Right ventricle myocardium superior (tissue), 1 donor: Measurements from ENCODE around the gene UBASH3B. TPM values are rescaled to one million over a fixed set of nuclear protein-coding genes. Genes with fewer than 3 reads are reported as not detected.

Experiments used
- ATAC-seq: fragments of 200-7000 bp; cut with Tn5 transposase; one replicate; pipeline ENCODE4 v1.9.1; 2020; ENCODE audit warnings: mild to moderate bottlenecking; ENCODE audit not compliant: poor library complexity
- DNase-seq: peaks from one replicate; pipeline ENCODE4 v3.0.0-alpha.2; 2020
- intact Hi-C: fragments of 100-400 bp; cut with DNase I; formaldehyde crosslinking; loops from one replicate; pipeline ENCODE4 v1.11.2; 2022
- total RNA-seq: library from RNA; stranded (reverse); fragmentation: NEBNext Ultra II Directional; extraction: Animal tissue kit (Norgen Biotek cat#: 25700); gene quantifications from one replicate; pipeline ENCODE4 v1.2.1, GENCODE V29; 2021
- donor health status: DM: no; HTN: yes; CAD: no; lungs with severe emphysema.

UBASH3B gene
- total RNA-seq, 1 donor from 2014 or later = 2.5 TPM

GRCh38 chr11:122698392-122698791 is 42.9 kb downstream of the UBASH3B start:
- no peak for DNase-seq
- no peak for ATAC-seq
- intact Hi-C loops = no loop called here

GRCh38 chr11:122700666-122701065 is 45.1 kb downstream of the UBASH3B start:
- intact Hi-C loops = no loop called here
- ATAC-seq (no peak), DNase-seq (no peak)

GRCh38 chr11:122701143-122701542 is 45.6 kb downstream of the UBASH3B start:
- DNase-seq (no peak), ATAC-seq (no peak)
- intact Hi-C loops = no loop called here

- intact Hi-C loops = no loop called here
- ATAC-seq (no peak), DNase-seq (no peak)
These were observed 48.2 kb downstream of the UBASH3B start for GRCh38 chr11:122703541-122704272.

DNA sequence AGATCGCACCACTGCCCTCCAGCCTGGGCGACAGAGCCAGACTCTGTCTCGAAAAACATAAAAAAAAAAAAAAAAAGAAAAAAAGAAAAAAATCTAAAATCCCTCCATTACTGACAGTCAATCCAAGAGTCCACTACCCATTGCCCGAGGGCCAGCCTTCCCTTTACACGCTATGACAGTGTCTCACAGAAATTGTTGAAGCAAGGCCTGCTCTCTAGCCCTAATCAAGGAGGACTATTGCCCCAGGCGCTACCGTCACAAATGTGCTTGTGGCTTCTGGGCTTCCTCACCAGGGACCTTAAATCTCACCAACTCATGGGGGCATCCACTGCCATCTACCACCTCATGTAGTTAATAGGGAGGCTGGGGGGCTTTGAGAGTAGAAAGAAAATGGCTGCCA is 49.9 kb downstream of the UBASH3B start:
- intact Hi-C loops = no loop called here
- no peak for DNase-seq
- no peak for ATAC-seq

DNA sequence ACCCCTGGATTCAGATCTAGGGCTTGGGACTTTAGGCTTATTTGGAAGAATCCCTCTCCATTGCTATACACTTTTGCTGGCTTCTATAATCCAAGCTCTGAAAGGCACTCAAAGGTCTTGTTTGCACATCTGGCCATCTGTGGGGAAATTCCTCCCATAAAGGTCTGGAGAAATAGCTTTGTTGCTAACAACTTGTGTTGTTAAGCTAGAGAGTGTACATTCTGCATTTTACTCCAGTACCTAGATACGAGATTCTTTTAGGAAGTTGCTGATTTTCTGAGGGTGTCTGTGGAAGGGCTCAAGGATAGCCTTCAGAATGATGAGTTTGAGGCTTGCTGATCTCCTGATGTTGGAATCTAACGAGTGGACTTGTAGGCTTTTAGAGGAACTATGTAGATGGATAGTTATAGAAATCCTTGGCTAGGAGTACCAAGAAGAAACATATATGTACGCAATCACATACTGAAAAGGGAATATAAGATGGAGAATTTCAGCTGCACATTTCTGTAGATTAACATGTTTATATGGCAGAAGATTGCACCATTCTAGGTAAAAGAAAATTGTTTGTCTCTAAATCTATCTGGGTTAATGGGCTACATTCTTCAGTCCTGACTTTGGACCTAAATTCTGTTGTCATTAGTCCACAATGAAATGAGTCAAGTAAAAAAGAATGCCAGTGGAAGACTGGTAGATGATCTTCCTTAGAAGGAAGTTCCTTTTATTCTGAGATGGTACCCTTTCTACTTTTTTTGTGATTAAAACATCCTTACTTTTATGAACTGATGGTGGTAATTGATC is 51.0 kb downstream of the UBASH3B start:
- intact Hi-C loops = no loop called here
- ATAC-seq (no peak), DNase-seq (no peak)

DNA sequence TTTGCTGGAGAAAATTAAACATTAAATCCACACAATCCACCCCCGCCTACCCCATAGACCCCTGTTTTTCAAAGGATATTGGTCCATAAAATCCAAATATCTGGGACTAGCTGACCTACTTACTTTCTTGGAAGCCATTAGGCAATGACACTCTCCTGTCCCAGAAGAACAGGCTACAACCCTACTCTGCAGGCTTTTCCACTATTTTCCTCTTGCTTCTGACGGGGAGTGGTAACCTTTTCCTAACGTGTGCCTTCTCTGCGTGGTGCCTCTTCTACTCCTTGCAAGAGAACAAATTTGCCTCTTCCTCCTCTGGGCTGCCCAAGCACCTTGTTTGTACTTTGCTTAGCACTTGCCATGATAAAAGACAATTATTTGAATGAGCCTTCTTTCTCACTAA is 51.6 kb downstream of the UBASH3B start:
- ATAC-seq (no peak), DNase-seq (no peak)
- intact Hi-C loops = no loop called here

GRCh38 chr11:122707901-122708300 is 52.4 kb downstream of the UBASH3B start:
- ATAC-seq (no peak), DNase-seq (no peak)
- intact Hi-C loops = no loop called here

- ATAC-seq (no peak), DNase-seq (no peak)
- intact Hi-C loops = no loop called here
These were observed 53.7 kb downstream of the UBASH3B start for GRCh38 chr11:122709039-122709760.

- intact Hi-C loops = no loop called here
- no peak for ATAC-seq
- DNase-seq = no peak
These were observed 55.8 kb downstream of the UBASH3B start for GRCh38 chr11:122711362-122711761.

GRCh38 chr11:122711831-122712381 is 56.4 kb downstream of the UBASH3B start:
- DNase-seq (no peak), ATAC-seq (no peak)
- intact Hi-C loops = no loop called here

GRCh38 chr11:122714004-122714403 is 58.5 kb downstream of the UBASH3B start:
- ATAC-seq = no peak
- intact Hi-C loops = no loop called here
- no peak for DNase-seq

- intact Hi-C loops = no loop called here
- ATAC-seq = peak; percentile 43
- DNase-seq = no peak
These were observed 59.0 kb downstream of the UBASH3B start for GRCh38 chr11:122714484-122714883.

DNA sequence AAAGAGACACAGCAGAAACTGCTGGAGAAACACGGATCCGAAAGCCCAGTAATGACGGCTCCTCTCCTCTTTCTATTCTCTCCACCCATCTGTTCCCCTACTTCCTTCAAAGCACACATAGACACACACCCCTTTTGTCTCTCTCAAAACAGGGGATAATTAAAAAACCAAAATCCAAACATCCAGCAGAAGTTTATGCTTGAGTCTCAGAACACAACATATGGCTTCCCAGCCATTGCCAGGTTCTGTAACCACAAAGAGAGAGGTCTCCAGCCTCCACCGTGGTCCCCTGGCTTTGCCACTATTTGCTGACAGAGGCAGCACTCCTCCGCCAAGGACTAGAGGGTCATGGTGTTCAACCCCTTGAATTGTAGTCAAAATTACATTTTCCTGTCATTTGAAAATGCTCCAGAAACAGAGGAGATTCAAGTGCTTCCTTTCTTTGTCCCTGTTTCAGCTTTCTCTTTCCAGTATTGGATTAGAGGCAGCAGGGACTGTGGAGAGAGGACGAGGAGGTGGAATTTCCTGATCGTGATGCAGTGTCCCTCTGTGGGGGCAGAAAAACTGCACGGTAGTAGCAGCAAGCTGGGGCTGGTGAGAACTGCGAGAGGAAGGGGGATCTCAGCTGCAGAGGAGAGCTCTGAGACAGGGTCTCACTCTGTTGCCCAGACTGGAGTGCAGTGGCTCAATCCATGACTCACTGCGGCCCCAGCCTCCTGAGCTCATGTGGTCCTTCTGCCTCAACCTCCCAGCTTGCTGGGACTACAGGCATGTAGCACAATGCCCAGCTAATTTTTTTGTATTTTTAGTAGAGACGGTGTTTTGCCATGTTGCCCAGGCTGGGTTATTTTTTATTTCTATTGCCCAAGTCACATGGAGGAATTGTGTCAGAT is 60.3 kb downstream of the UBASH3B start:
- intact Hi-C loops = no loop called here
- no peak for ATAC-seq
- DNase-seq = no peak

DNA sequence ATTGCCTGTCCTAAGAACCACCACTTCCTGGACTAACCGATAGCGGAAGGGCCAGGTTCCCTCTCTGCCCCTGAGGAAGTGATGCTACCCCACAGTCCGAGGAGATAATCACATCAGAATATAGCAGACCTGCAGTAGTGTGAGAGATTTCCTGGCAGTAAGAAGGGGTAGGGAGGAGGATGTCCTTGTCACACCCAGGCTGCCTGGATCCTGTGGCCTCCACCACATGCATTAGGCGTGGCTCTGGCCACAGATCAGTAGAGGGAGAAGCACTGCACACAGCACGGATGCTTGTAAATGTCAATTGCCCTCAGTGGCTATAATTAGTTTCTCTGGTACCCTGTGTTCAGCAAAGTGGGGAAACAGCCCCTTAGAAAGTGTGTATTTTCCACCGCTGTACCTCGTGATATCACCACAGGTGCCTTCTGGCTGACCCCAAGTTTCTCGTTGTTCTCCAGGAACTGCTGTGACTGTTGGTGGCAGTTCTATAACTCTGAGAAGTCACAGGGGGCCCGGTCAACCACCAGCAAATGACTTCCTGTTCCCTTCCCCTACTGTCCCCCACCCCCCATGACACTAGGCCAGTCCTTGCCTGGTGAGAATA is 61.8 kb downstream of the UBASH3B start:
- DNase-seq = no peak
- intact Hi-C loops = no loop called here
- no peak for ATAC-seq

DNA sequence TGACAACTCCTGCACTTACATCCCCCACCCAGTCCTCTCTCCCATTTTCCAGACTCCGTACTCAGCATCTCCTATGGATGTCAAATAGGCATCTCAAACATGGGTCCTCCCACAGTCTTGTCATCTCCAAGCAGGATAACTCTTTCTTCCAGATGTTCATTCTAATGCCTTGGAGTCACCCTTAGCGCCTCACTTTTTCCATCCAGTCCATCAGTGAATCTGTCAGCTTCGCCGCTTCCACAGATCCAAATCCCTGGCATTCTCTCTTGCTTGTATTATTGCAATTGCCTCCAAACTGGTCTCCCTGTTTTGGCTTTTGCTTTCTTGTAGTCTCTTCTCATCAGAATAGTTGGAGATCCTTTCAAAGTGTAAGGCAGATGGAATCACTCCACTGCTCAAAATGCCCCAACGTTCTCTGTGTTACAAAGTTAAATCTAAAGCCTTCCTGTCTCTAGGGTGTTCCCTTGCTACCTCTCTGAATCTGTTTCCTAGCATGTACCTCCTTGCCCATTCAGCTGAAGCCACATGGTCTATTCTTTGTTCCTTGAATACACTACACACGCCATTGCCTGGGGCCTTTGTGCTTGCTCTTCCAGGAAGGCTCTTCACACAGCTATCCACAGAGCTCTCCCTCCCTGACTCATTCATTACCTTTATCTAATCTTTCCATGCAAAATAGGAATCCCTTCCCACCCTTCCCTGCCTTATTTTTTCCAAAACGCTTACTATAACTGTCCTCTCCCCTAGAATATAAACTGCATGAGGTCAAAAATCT is 64.8 kb downstream of the UBASH3B start:
- no peak for DNase-seq
- intact Hi-C loops = no loop called here
- no peak for ATAC-seq

DNA sequence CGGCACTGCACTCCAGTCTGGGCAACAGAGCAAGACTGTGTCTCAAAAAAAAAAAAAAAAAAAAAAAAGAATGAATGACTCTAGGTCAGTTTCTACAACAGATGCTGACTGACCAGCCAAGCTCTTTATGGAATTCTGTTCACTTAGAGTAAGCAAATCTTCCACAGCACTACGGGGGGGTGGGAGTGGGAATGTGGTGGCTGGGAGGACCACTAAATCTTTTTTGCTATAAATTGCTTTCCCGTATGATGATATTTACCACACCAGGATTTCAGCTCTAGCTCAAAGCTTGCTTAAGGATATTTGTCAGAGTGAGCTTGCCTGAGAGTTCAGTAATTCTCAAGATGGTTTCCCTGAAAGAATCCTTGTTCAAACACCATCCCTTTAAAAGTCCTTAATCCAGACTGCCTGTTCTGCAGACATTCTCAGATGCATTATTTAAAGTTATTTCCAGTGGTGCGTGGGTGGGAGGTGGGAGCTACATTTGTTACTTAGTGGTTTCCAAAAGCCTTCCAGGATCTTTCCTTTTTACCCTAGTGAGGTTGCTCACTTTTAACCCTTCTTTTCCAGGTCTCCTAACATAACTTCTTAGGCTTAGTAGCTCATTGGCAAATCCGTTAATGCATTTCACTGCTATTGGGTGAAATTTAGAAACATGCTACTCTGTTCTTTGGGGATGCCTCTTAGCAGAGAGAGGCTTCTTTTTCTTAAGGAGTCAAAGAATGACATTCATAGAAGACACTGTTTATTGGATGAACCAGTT is 65.9 kb downstream of the UBASH3B start:
- ATAC-seq (no peak), DNase-seq (no peak)
- intact Hi-C loops = no loop called here
